ENCODE measurements around the gene ZNF888. TPM values are rescaled to one million over a fixed set of nuclear protein-coding genes. Genes with fewer than 3 reads are reported as not detected.

ZNF888 gene
- total and polyA plus RNA-seq, 2 experiments from 2014 or later, result 2.3 to 8.3 TPM

DNA sequence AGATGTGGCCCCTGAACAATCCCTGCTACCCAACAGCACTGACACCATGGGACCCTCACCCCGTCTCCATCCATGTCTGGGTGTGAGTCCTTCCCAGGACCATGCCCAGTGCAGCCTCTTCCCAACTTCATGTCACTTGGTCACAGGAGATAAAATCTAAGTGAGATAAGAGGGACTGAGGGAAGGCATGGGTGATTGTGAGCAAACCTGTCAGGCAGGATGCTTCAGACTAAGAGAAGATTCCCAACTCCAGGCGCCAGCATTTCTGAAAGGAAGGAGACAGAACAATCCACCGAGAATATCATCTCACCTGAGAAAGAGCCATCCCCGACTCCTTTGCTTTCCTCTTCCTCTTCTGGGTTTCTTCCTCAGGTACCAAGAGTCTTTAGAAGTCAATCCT is 33.3 kb downstream of the ZNF888 start:
- peaks cover 78% of the 10 kb centered on the region for H3K36me3 Mint-ChIP-seq (ENCODE audit: low read depth)

More for the DNA sequence above, 33.3 kb downstream of the ZNF888 start:
- Mint-ChIP-seq H3K4me3 (no peak overlapping the region), H3K9me3 (no peaks in the 10 kb centered on the region; the same call in 2 of the 3 replicates), H3K4me1 (peaks cover 4% of the 10 kb centered on the region; the same call in 2 of the 3 replicates), H3K27ac (no peak overlapping the region), H3K27me3 (ENCODE audit: insufficient read depth, low read depth, poor library complexity) (no peaks in the 10 kb centered on the region)
- no peak overlapping the region for H3K4me2 ChIP-seq
- ATAC-seq, result no peak
- H3K27ac ChIP-seq (ENCODE audit: low read depth), result no peak overlapping the region
- H3K4me3 ChIP-seq, result no peak overlapping the region
- H3K4me1 ChIP-seq (ENCODE audit: insufficient read depth), result no peaks in the 10 kb centered on the region
- DNase-seq (ENCODE audit: low spot score), result no peak
- no peak overlapping the region for H2AFZ ChIP-seq
- 0 out of 2 replicates have a peak, but pooled peaks cover 2% of the 10 kb centered on the region for H3F3A ChIP-seq (replicated peaks; ENCODE audit: low read depth)
- H3K36me3 ChIP-seq (ENCODE audit: insufficient read depth), result peaks cover 52% of the 10 kb centered on the region
- no peak for TF ChIP-seq EZH2phosphoT487 (IDR thresholded peaks at IDR 0.05; ENCODE audit: unreplicated experiment)
- no peak for TF ChIP-seq ETS1 (IDR thresholded peaks at IDR 0.05)
- no peak for TF ChIP-seq CTCF (conservative IDR thresholded peaks at IDR 0.05; ENCODE audit: low read depth in 2 of 2)
- no peak for TF ChIP-seq JUNB (IDR thresholded peaks at IDR 0.05; ENCODE audit: unreplicated experiment)
- no peak for TF ChIP-seq ZNF114 (CRISPR knock-in tag; IDR thresholded peaks at IDR 0.05)
- TF ChIP-seq CREB1 (CRISPR knock-in tag; IDR thresholded peaks at IDR 0.05; ENCODE audit: low read depth), result no peak
- no peak for TF ChIP-seq NANOG (IDR thresholded peaks at IDR 0.05; ENCODE audit: borderline replicate concordance)
- TF ChIP-seq ZNF331 (CRISPR knock-in tag; IDR thresholded peaks at IDR 0.05; ENCODE audit: low read depth), result no peak
- TF ChIP-seq, protein P1, sequence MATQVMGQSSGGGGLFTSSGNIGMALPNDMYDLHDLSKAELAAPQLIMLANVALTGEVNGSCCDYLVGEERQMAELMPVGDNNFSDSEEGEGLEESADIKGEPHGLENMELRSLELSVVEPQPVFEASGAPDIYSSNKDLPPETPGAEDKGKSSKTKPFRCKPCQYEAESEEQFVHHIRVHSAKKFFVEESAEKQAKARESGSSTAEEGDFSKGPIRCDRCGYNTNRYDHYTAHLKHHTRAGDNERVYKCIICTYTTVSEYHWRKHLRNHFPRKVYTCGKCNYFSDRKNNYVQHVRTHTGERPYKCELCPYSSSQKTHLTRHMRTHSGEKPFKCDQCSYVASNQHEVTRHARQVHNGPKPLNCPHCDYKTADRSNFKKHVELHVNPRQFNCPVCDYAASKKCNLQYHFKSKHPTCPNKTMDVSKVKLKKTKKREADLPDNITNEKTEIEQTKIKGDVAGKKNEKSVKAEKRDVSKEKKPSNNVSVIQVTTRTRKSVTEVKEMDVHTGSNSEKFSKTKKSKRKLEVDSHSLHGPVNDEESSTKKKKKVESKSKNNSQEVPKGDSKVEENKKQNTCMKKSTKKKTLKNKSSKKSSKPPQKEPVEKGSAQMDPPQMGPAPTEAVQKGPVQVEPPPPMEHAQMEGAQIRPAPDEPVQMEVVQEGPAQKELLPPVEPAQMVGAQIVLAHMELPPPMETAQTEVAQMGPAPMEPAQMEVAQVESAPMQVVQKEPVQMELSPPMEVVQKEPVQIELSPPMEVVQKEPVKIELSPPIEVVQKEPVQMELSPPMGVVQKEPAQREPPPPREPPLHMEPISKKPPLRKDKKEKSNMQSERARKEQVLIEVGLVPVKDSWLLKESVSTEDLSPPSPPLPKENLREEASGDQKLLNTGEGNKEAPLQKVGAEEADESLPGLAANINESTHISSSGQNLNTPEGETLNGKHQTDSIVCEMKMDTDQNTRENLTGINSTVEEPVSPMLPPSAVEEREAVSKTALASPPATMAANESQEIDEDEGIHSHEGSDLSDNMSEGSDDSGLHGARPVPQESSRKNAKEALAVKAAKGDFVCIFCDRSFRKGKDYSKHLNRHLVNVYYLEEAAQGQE (IDR thresholded peaks at IDR 0.05; ENCODE audit: unreplicated experiment), result no peak
- no peak for TF ChIP-seq EZH2 (IDR thresholded peaks at IDR 0.05; ENCODE audit: low read depth, unreplicated experiment)
- no peaks in the 10 kb centered on the region for H3K9me2 ChIP-seq (ENCODE audit: insufficient read depth)
- H3K79me2 ChIP-seq (replicated peaks; ENCODE audit: insufficient read depth), result peaks cover 28% of the 10 kb centered on the region
- H3K27me3 ChIP-seq (ENCODE audit: insufficient read depth), result no peaks in the 10 kb centered on the region
- peaks cover 17% of the 10 kb centered on the region; the same call in 1 of the 2 replicates for H4K20me1 ChIP-seq (replicated peaks; ENCODE audit: insufficient read depth)

Data from GM23338 (cell line).